T follicular helper cell (primary cell): ENCODE data around the gene UBE3C.
"Not testable (repeated sequence)": the region's sequence is repeated elsewhere in the genome, so short reads cannot be mapped to it uniquely, and the experiment has no call there.

ENCODE experiments used
- DNase-seq: peaks from one replicate; pipeline ENCODE4 v3.0.0-alpha.2; 2020; ENCODE audit warnings: low read depth

UBE3C gene

DNA sequence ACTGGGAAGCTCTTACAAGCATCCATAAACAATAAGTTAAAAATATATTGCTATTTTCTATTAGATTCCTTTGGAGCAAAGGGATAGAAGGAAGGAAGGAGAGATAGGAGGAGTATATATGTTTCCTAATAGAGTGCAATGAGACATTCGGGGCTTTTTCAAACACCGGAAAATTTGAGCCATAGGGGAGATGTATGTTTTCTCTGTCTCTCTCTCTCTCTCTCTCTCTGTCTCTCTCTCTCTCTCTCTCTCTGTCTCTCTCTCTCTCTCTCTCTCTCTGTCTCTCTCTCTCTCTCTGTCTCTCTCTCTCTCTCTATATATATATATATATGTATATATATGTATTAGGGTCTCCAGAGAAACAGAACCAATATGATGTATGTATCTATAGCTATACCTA is 7.9 kb upstream of the UBE3C start:
- DNase-seq = not testable (repeated sequence)

DNA sequence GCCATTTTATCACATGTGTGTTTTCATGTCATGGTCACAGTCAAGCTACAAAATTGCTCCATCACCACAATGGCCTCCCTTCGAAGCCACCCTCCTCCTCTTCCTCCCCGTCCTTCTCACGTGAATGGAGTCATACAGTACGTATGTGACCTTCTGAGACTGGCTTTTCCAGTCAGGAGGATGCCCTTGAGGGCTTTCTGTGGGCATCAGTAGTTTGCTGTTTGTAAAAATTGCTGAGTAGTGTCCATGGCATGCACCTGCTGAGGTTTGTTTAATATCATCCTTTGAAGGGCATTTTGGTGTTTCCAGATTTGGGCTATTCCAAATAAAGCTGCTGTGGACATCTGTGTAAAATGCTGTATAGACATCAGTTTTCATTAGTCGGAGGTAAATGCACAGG is 5.9 kb upstream of the UBE3C start:
- no peak for DNase-seq

DNA sequence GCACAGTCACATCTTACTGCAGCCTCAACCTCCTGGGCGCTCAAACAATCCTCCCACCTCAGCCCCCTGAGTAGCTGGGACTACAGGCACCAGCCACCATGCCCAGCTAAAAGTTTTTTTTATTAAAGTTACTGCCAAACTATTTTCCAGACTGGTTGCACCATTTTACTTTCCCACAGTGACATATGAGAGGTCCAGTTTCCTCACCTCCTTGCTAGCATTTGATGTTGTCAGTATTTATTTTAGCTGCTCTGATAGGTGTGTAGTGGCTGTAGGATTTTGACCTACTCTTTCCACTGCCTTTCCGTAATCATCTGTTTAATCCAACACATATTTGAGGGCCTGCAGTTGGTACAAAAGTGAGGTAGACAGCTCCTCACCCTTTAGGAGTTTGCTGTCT is 5.4 kb upstream of the UBE3C start:
- no peak for DNase-seq

DNA sequence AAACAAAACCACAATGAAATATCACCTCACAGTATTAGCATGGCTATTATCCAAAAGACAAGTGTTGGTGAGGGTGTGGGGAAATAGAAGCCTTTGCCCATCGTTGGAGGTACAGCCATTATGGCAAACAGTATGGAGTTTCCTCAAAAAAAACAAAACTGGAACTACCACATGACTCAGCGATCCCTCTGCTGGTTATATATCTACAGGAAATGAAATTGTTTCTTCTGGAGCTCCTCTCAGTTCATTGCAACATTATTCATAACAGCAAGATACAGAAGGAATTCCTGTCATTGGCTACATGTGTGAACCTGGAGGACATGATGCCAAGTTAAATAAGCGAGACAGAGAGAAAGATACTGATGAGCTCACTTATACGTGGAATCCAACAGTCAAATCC is 2.4 kb upstream of the UBE3C start:
- no peak for DNase-seq

DNA sequence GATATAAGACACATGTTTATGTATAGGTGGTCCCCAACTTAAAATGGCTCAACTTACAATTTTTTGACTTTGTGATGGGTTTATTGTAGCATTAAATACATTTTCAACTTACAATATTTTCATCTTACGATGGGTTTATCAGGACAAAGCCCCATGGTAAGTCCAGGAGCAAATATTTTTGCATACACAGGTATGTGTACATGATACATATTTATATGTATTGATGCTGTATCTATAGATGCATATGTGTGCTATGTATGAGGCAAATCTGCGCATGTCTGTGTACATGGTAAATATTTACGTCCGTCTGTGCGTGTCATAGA is 664 bp upstream of the UBE3C start:
- DNase-seq = no peak

DNA sequence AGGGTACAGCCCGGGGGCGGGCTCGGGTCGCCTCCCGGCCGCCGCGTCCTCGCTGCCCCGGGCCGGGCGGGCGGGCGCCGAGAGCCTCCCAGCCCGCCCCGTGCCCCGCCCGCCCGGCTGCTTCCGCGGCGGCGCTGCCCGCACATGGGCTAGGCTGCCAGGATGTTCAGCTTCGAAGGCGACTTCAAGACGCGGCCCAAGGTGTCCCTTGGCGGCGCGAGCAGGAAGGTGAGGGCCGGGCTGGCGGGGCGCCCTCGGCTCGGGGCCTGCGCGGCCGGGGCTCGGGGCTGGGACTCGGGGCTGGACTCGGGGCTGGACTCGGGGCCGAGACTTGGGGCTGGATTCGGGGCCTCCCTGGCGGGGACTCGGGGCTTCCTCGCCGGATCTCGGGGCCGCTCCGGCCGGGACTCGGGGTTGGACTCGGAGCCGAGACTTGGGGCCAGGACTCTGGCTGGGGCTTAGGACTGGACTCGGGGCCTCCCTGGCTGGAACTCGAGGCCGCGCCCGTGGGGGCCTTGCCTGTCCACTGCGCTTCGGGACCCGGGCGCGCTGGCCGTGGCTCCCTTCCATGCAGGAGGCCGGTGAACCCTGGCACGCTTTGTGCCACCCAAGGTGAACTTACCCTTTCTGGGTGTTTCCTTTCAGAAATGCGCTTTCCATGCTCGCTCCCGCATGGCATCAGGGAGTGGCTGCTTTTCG is 534 bp downstream of the UBE3C start:
- peak; percentile 53 for DNase-seq

DNA sequence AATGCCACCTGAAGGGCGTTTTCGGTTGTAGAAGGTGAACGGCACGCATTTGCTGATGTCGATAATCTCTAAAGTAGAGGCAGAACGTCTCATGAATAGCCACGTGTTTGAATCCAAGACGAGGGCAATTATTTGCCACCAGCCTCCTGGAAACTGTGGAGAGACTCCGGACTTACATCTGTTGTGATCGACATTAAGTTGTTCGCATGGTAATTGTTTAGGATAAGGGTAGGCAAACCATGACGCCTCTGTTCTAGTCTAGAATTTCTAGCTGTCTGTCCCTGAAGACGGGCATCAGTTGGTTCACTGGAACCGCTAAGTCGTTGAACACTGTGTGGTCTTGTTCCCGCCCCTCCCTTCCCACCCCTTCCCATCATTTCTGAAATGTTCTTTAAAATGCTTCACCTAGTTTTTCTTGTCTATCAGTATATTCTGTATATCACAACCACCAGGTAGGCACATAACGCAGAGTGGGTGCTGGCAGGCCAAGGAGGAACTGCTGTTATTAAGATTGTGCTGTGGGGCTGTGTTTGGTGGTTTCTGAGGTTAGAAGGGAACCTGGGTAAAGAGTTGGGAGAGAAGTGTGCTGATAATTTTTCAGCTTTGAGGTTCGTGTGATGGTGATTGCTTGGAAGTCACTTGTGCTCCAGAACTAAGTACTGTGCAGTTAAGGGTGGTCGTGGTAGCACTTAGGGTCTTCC is 1.2 kb downstream of the UBE3C start:
- peak; percentile 7 for DNase-seq

DNA sequence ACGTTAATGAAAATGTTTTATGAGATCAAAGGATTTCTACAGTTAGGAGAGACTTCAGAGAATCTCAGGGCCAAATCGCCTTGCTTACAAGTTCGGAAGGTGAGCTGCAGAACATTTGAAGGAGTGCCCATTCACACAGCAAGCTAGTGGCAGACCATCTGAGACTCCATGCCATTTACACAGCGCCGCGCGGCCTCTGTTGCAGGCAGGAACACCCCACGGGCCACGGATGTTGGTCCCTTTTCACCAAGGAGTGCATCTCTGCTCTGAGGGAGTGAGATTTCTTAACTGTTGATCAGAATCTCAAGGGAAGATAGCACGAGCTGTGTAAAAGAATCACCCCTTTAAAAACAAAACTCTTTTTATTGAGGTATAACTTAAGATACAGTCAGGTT is 1.8 kb downstream of the UBE3C start:
- DNase-seq = no peak

DNA sequence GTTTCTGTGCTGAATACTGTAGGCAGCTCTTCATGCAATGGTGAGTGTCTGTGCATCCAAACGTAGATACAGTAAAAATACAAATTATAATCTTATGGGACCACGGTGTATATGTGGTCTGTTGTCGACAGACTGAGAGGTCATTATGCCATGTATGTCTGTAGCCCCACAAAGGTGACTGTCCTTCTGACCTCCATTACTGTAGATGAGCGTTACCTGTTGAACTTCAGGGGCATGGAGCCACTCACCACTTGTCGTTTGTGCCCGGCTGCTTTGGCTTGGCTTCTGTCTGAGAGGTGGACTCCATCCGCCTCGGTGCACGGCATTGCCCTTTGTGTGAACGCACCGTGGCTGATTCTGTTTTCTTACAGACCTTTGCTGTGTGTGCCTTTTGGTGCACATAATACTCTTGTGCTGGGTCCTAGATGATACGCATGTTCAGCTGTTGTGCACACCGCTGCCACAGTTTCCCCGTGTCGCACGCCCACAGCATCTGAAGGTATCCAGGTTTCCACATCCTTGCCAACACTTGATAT is 2.9 kb downstream of the UBE3C start:
- DNase-seq = no peak

DNA sequence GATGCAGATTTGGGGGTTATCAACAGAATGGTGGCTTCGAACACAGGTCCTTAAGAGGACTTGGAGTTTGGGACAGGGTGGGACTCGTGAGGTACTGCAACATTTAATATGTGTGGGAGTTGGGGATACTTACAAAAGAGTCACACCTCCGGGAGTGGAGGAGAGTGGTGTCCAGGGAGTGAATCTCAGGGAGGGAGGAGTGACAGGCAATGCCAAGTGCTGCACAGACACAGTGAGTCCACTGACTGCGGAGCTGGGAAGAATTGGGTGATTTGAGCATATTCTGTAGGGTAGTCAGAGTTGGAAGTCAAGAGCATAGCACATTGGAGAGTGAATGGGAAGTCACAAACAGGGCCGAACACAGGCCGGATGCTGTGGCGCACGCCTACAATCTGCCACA is 5.1 kb downstream of the UBE3C start:
- DNase-seq = no peak

DNA sequence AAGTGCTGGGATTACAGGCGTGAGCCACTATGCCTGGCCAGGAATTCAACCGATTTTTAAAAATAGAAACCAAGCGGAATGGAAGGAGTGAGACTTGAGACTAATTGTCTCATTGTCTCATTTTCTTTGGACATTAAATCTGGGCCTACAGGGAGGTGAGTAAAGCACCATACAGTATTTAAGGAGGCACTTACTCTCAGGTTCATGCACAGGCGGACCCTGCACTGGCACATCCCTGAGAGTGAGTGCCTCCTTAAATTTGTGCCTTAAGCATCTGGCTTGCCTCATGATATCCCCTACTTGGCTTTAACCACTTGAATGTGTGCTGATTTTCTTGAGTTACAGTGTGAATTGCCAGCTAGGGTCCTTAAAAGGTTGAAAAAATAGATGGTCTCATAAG is 10.6 kb downstream of the UBE3C start:
- no peak for DNase-seq

DNA sequence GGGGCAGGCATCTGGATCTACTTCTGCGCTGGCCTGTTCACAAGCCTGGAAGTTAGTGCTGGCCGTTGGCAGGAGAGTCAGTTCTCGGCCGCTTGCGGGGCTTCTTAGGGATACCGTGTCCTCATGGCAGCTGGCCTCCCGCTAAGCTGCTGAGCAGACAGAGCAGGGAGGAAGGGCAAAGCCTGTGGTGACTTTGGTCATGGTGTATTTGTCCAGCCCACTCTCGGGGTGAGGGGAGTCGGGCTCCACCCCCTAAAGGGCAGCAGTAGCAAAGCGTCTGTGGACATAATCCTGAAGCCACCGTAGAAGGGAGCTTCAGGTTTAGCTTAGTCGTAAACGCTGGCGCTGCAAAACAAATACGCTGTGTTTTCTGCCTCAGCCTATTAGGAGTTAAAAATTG is 12.2 kb downstream of the UBE3C start:
- DNase-seq = no peak

DNA sequence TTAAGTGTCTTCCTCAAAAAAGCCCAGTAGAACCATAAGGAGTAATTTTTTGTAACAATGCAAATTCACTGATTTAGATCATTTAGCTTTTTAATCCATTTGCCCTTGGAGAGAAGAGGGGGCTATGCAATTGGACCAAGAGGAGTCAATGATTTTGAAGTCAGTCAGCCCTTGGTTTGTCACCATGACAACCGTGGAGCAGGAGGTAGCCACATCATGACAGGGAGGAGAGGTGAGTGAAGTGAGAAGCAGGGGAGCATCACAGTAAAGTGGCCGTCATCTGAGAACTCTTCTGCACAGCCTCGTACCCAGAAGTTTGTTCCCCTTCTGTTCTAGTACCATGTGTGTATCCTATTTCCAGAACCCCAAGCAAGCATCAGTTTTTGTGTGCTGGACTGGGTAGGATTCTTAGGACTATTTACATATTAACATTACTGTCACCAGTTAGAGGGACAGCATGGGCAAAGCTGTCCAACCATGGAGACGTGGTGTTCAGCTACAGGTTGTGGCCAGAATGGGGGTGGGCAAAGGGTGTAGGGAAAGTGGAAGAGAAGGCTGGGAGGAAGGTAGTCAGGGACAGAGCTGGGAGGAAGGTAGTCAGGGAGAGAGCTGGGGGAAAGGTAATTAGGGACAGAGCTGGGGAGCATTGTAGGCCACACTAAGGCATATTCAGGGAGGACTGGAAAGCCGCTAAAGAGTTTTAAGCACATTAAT is 13.1 kb downstream of the UBE3C start:
- no peak for DNase-seq

DNA sequence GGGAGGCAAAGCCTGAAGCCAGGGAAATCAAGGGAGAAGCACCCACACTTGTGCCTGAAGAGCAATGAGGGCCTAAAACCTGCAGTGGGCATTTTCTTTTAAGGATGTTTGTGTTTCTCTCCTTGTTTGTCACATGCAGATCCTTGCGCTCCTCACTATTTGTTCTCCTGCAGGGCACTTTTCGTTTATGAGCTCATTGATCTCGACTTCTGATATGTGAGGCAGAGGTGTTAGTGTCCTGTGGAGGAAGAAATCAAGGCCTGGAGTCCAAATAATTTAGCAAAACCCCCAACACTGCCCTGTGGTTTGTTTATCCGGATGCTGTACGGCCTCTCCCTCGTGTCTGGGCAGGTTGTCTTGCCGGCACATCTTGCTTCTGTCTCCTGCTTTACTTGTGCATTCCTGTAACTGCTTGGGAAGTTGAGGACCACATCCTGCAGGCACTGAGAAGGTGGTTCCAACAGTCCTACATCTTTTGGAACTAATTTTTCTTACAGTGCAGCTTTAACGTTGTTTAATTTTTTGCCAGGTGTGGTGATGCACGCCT is 13.7 kb downstream of the UBE3C start:
- DNase-seq = no peak

DNA sequence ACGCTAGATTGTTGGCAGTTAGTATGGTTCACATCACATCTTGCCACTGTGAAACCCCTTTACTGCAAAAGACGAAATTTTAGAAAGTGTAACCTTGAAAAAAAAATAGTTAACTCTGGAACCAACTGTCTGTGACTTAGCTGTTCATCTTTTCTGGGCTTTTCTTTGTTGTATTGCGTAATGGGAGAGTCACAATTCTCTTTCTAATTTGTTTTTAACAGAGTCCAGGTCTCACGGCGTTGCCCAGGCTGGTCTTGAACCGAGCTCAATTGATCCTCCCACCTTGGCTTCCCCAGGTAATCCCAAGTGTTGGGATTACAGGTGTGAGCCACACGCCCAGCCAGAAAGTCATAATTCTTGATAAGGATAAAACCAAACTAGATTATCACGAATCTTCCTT is 14.5 kb downstream of the UBE3C start:
- DNase-seq = no peak

DNA sequence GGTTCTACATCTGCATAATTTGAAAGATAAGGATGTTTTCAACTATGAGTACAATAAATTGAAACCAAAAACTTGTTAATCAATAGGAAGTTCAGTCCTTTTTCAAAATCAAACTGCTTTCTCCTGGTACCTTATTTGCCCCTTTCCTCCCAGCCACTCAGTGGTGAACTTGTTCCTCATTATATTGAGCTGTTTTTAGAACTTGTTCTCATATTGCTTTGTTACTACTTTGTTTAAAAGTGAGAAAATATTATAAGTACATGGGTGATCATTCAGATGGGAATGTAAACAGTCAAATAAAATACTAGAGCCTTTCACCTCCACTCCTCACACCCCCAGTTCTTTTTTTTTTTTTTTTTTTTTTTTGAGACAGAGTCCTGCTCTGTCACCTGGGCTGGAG is 17.2 kb downstream of the UBE3C start:
- no peak for DNase-seq

DNA sequence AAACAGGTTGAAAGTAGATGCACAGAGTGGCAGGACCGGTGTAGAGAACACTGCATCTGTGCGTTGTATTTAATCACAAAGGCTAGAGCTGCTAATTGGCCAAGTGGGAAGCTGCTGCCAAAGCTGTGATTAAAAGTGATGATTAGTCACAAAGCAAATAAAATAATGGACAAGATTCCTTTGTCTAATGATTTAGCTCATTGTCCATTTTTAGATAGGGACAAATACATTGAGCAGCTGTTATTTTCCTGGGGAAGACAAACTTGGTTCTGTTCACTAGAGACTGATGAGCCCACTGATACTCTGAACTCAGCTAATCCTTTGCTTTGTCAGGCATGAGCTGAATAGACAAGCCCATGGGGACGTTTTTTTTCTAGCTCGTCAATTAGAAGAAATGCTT is 19.7 kb downstream of the UBE3C start:
- DNase-seq = no peak

DNA sequence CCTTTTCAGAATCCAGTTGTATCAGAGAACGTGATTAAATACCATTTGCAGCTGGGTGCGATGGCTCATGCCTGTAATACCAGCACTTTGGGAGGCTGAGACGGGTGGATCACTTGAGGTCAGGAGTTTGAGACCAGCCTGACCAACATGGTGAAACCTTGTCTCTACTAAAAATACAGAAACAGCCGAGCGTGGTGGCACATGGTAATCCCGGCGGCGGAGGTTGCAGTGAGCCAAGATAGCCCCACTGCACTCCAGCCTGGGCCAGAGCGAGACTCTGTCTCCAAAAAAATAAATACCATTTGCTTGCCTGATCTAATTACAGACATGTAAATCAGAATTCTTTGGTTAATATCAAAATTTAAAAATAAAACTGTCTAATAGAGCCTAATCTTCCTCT is 20.8 kb downstream of the UBE3C start:
- DNase-seq = not testable (repeated sequence)

DNA sequence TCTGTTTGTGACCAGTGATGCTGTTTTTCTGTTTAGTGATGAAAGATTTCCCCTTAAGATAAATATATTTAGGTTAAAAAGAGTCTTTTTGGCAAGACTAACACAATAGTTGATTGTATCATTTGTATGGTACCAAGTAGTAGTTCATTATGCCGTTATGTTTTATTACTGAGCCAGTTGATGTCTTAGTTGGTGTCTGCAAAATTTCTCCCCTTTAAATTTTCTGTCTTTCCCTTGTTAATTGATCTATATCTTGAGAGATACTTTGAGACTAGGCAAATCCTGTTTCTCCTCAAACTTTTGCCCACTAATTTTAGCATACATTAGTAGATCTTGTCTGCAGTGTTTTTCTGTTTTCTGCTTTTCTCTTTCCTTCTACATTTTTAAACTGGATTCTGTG is 21.7 kb downstream of the UBE3C start:
- DNase-seq = no peak

DNA sequence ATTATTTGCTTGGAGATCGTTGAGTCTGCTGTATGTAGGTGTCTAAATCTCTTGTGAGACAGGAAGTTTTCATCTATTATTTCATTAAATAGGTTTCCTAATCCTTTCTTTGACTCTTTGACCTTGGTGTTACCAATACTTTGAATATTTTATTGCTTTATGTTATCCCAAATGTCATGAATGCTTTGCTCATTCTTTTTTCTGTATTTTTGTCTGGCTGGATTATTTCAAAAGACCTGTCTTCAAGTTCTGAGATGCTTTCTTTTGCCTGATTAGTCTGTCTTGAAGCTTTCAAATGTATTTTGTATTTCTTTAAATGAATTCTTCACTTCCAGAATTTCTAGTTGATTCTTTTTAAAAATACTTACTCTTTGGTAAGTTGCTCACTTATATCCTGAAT is 27.3 kb downstream of the UBE3C start:
- no peak for DNase-seq

DNA sequence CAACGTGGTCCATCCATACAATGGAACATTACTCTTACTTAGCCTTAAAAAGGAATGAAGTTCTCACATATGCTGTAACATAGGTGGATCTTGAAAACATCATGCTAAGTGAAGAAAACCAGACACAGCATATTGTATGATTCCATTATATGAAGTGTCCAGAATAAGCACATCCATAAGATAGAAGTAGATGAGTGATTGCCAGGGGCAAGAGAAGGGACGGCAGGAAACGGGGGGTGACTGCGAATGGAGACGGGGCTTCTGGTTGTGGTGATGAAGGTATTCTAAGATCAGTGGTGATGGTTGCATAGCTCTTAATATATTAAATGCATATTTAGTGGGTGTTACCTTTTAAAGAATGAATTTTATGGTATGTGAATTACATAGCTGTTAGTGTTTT is 29.8 kb downstream of the UBE3C start:
- no peak for DNase-seq

DNA sequence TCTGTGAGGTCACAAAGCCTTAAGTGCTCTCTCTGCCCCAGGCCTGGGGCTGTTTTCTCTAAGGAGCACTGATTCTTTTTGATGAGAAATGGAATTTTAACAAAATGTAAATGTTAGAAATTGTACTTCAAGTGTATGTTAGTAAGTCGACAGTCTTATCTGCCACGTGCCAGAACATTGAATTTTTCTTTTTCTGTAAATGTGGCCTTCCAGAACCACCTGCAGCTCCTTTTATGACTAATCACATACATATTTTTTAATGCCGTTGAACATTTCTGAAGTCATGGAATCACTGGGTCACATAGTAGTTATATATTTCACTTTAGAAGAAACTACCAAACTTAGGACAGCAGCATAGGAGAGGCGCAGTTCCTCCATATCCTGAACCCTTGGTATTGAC is 38.0 kb downstream of the UBE3C start:
- DNase-seq = no peak
